ENCODE measurements around the gene BRI3. TPM values are rescaled to one million over a fixed set of nuclear protein-coding genes. Genes with fewer than 3 reads are reported as not detected.

Gene BRI3
- total RNA-seq, 1 donor from 2014 or later: 112 TPM

GRCh38 chr7:98330926-98331529 is 49.5 kb downstream of the BRI3 start:
- Mint-ChIP-seq H3K27me3 (ENCODE audit: low read depth) (no peaks in the 10 kb centered on the region), H3K4me1 (no peaks in the 10 kb centered on the region), H3K9me3 (no peaks in the 10 kb centered on the region), H3K4me3 (no peak overlapping the region), H3K36me3 (ENCODE audit: low read depth) (no peaks in the 10 kb centered on the region), H3K27ac (ENCODE audit: unreplicated experiment) (no peak overlapping the region)
- no peak for DNase-seq (ENCODE audit: low read depth, low spot score)
- TF ChIP-seq CTCF (conservative IDR thresholded peaks at IDR 0.05): no peak

- no peak overlapping the region for H3K4me3 Mint-ChIP-seq
- no peak for TF ChIP-seq CTCF (conservative IDR thresholded peaks at IDR 0.05)
- DNase-seq (ENCODE audit: low read depth, low spot score): no peak
- H3K27ac Mint-ChIP-seq (ENCODE audit: unreplicated experiment): no peak overlapping the region
- H3K27me3 Mint-ChIP-seq (ENCODE audit: low read depth): no peaks in the 10 kb centered on the region
- H3K36me3 Mint-ChIP-seq (ENCODE audit: low read depth): no peaks in the 10 kb centered on the region
- no peaks in the 10 kb centered on the region for H3K4me1 Mint-ChIP-seq
- no peaks in the 10 kb centered on the region for H3K9me3 Mint-ChIP-seq
Measured at GRCh38 chr7:98334081-98334480, 52.6 kb downstream of the BRI3 start.

GRCh38 chr7:98335411-98335977 is 54.0 kb downstream of the BRI3 start:
- Mint-ChIP-seq H3K9me3 (no peaks in the 10 kb centered on the region), H3K27me3 (ENCODE audit: low read depth) (no peaks in the 10 kb centered on the region), H3K4me1 (no peaks in the 10 kb centered on the region), H3K27ac (ENCODE audit: unreplicated experiment) (peak overlapping the region; percentile 48), H3K36me3 (ENCODE audit: low read depth) (no peaks in the 10 kb centered on the region), H3K4me3 (no peak overlapping the region)
- TF ChIP-seq CTCF (conservative IDR thresholded peaks at IDR 0.05): no peak
- no peak for DNase-seq (ENCODE audit: low read depth, low spot score)

GRCh38 chr7:98338441-98338840 is 57.0 kb downstream of the BRI3 start:
- DNase-seq (ENCODE audit: low read depth, low spot score): no peak
- no peak for TF ChIP-seq CTCF (conservative IDR thresholded peaks at IDR 0.05)
- no peaks in the 10 kb centered on the region for H3K27me3 Mint-ChIP-seq (ENCODE audit: low read depth)
- H3K36me3 Mint-ChIP-seq (ENCODE audit: low read depth): no peaks in the 10 kb centered on the region
- H3K4me1 Mint-ChIP-seq: no peaks in the 10 kb centered on the region
- H3K27ac Mint-ChIP-seq (ENCODE audit: unreplicated experiment): no peak overlapping the region
- no peak overlapping the region for H3K4me3 Mint-ChIP-seq
- no peaks in the 10 kb centered on the region for H3K9me3 Mint-ChIP-seq

- Mint-ChIP-seq H3K9me3 (no peaks in the 10 kb centered on the region), H3K27me3 (ENCODE audit: low read depth) (no peaks in the 10 kb centered on the region), H3K4me1 (no peaks in the 10 kb centered on the region), H3K36me3 (ENCODE audit: low read depth) (no peaks in the 10 kb centered on the region), H3K27ac (ENCODE audit: unreplicated experiment) (no peak overlapping the region), H3K4me3 (no peak overlapping the region)
- DNase-seq (ENCODE audit: low read depth, low spot score): no peak
- TF ChIP-seq CTCF (conservative IDR thresholded peaks at IDR 0.05): no peak
Measured at GRCh38 chr7:98339043-98339442, 57.6 kb downstream of the BRI3 start.
